Chondrocyte (in vitro differentiated cells): ENCODE results near the gene CHP2. TPM values are rescaled to one million over a fixed set of nuclear protein-coding genes. Genes with fewer than 3 reads are reported as not detected.

Experiments used
- DNase-seq: peaks from one replicate; pipeline ENCODE4 v3.0.0; 2021; ENCODE audit warnings: mixed read lengths, low spot score
- H3K27ac Mint-ChIP-seq: one replicate; pipeline ENCODE4 v1.8.0; 2021; ENCODE audit warnings: mild to moderate bottlenecking, moderate library complexity, mixed read lengths; ENCODE audit not compliant: unreplicated experiment
- H3K27me3 Mint-ChIP-seq: 2 replicates; pipeline ENCODE4 v1.8.0; 2021; ENCODE audit warnings: low read depth, mixed read lengths
- H3K36me3 Mint-ChIP-seq: 2 replicates; pipeline ENCODE4 v1.8.0; 2021; ENCODE audit warnings: low read depth, mixed read lengths
- H3K4me1 Mint-ChIP-seq: 2 replicates; pipeline ENCODE4 v1.8.0; 2021; ENCODE audit warnings: low read depth, mild to moderate bottlenecking, mixed read lengths
- H3K4me3 Mint-ChIP-seq: one replicate; pipeline ENCODE4 v1.8.0; 2021; ENCODE audit warnings: mild to moderate bottlenecking, moderate library complexity, mixed read lengths; ENCODE audit not compliant: unreplicated experiment
- H3K9me3 Mint-ChIP-seq: 2 replicates; pipeline ENCODE4 v1.8.0; 2021; ENCODE audit warnings: low read depth, mixed read lengths
- CTCF ChIP-seq: fragments of 200-600 bp; sonication (generic); IDR thresholded peaks from 2 replicates; pipeline ENCODE4 v1.5.0; 2021; ENCODE audit warnings: antibody characterized with exemption, mild to moderate bottlenecking, moderate library complexity
- long read RNA-seq: library from polyadenylated mRNA; stranded (forward); transcript quantifications from one replicate; pipeline ENCODE4 v2.0.0, GENCODE V29; 2021
- total RNA-seq: library from RNA; stranded (reverse); gene quantifications from 3 replicates; pipeline ENCODE4 v1.2.1, GENCODE V29; 2021

The CHP2 gene
- total RNA-seq = not detected in 3 replicates
- long read RNA-seq = 0 reads

GRCh38 chr16:23754594-23755483 lies at the start of gene CHP2:
CHP2 (plus strand) TSS chr16:23755026; CDS start chr16:23755050, 24 bp downstream.
- Mint-ChIP-seq H3K36me3 (no peaks in the 10 kb centered on the region), H3K4me3 (no peak within 1 kb of the TSS), H3K9me3 (no peaks in the 10 kb centered on the region), H3K4me1 (no peaks in the 10 kb centered on the region), H3K27ac (no peak within 1 kb of the TSS), H3K27me3 (peaks cover 12% of the 10 kb centered on the region)
- peak; percentile 89 for DNase-seq
- TF ChIP-seq CTCF = no peak

GRCh38 chr16:23705517-23705902 lies 49.3 kb upstream of the CHP2 start:
- H3K4me1 Mint-ChIP-seq = no peaks in the 10 kb centered on the region
- H3K27ac Mint-ChIP-seq = no peak overlapping the region
- H3K36me3 Mint-ChIP-seq = peaks cover 5% of the 10 kb centered on the region

GRCh38 chr16:23706439-23706838 lies 48.4 kb upstream of the CHP2 start:
- H3K36me3 Mint-ChIP-seq = peaks cover 5% of the 10 kb centered on the region
- DNase-seq = no peak
- H3K27ac Mint-ChIP-seq = no peak overlapping the region
- peaks cover 27% of the 10 kb centered on the region for H3K27me3 Mint-ChIP-seq
- peaks cover 22% of the 10 kb centered on the region for H3K9me3 Mint-ChIP-seq
- H3K4me1 Mint-ChIP-seq = no peaks in the 10 kb centered on the region
- no peak overlapping the region for H3K4me3 Mint-ChIP-seq
- TF ChIP-seq CTCF = no peak

More at GRCh38 chr16:23705517-23705902, 49.3 kb upstream of the CHP2 start:
- DNase-seq = no peak
- Mint-ChIP-seq H3K9me3 (peaks cover 22% of the 10 kb centered on the region), H3K4me3 (no peak overlapping the region), H3K27me3 (peaks cover 23% of the 10 kb centered on the region)
- no peak for TF ChIP-seq CTCF

- H3K4me1 Mint-ChIP-seq = no peaks in the 10 kb centered on the region
- H3K27ac Mint-ChIP-seq = no peak overlapping the region
- H3K36me3 Mint-ChIP-seq = peaks cover 2% of the 10 kb centered on the region
- TF ChIP-seq CTCF = no peak
- H3K27me3 Mint-ChIP-seq = peaks cover 36% of the 10 kb centered on the region
- no peak for DNase-seq
- no peak overlapping the region for H3K4me3 Mint-ChIP-seq
- peaks cover 11% of the 10 kb centered on the region for H3K9me3 Mint-ChIP-seq
Observed at GRCh38 chr16:23709536-23709935, 45.3 kb upstream of the CHP2 start.

- Mint-ChIP-seq H3K4me3 (no peak overlapping the region), H3K9me3 (peaks cover 11% of the 10 kb centered on the region), H3K27me3 (peaks cover 40% of the 10 kb centered on the region), H3K4me1 (no peaks in the 10 kb centered on the region), H3K36me3 (peaks cover 2% of the 10 kb centered on the region), H3K27ac (no peak overlapping the region)
- no peak for DNase-seq
- TF ChIP-seq CTCF = no peak
Observed at GRCh38 chr16:23710008-23710407, 44.8 kb upstream of the CHP2 start.
